HEK293T (cell line): ENCODE results near the gene RNLS.

Source experiments
- CTCF ChIA-PET: fragments of 350-600 bp; formaldehyde crosslinking; extraction: SDS; loops from one replicate; lab custom pipeline; 2021; ENCODE audit warnings: antibody characterized with exemption, inconsistent platforms; lab: Yijun Ruan, JAX
- POLR2A ChIA-PET: fragments of 350-600 bp; formaldehyde crosslinking; extraction: SDS; loops from one replicate; lab custom pipeline; 2020; ENCODE audit warnings: antibody characterized with exemption, inconsistent platforms; lab: Yijun Ruan, JAX
- DNase-seq: peaks from one replicate; pipeline ENCODE4 v3.0.0; 2012; ENCODE audit warnings: mixed read lengths; ENCODE audit errors: extremely low spot score
- ARNT ChIP-seq: fragments of 450-650 bp; IDR thresholded peaks from 2 replicates; pipeline ENCODE4 v1.6.1; 2017; ENCODE audit warnings: mild to moderate bottlenecking
- BHLHE40 ChIP-seq: fragments of 450-650 bp; IDR thresholded peaks from 2 replicates; pipeline ENCODE4 v1.6.1; 2016; ENCODE audit warnings: mild to moderate bottlenecking, moderate library complexity, borderline replicate concordance
- CTBP1 ChIP-seq: fragments of 450-650 bp; IDR thresholded peaks from 2 replicates; pipeline ENCODE4 v1.6.1; 2016; ENCODE audit warnings: borderline replicate concordance
- ELF4 ChIP-seq: fragments of 450-650 bp; IDR thresholded peaks from 2 replicates; pipeline ENCODE4 v1.6.1; 2017; ENCODE audit warnings: antibody characterized with exemption
- FOXA1 ChIP-seq: fragments of 450-650 bp; IDR thresholded peaks from 2 replicates; pipeline ENCODE4 v1.6.1; 2016; ENCODE audit warnings: mild to moderate bottlenecking
- FOXK2 ChIP-seq: fragments of 450-650 bp; IDR thresholded peaks from 2 replicates; pipeline ENCODE4 v1.6.1; 2016; ENCODE audit warnings: mild to moderate bottlenecking
- FOXM1 ChIP-seq: fragments of 450-650 bp; IDR thresholded peaks from 2 replicates; pipeline ENCODE4 v1.6.1; 2017; ENCODE audit warnings: mild to moderate bottlenecking, borderline replicate concordance
- HDGF ChIP-seq: fragments of 450-650 bp; IDR thresholded peaks from 2 replicates; pipeline ENCODE4 v1.6.1; 2017; ENCODE audit warnings: antibody characterized with exemption, borderline replicate concordance
- L3MBTL2 ChIP-seq: fragments of 450-650 bp; conservative IDR thresholded peaks from 2 replicates; pipeline ENCODE4 v1.6.1; 2016; ENCODE audit warnings: mild to moderate bottlenecking
- LEF1 ChIP-seq: fragments of 450-650 bp; IDR thresholded peaks from 2 replicates; pipeline ENCODE4 v1.6.1; 2017; ENCODE audit warnings: mild to moderate bottlenecking, borderline replicate concordance
- NFRKB ChIP-seq: fragments of 450-650 bp; IDR thresholded peaks from 2 replicates; pipeline ENCODE4 v1.6.1; 2016; ENCODE audit warnings: mild to moderate bottlenecking, moderate library complexity
- SP1 ChIP-seq: fragments of 450-650 bp; IDR thresholded peaks from 2 replicates; pipeline ENCODE4 v1.6.1; 2017
- SUZ12 ChIP-seq: fragments of 450-650 bp; IDR thresholded peaks from 2 replicates; pipeline ENCODE4 v1.6.1; 2016; ENCODE audit warnings: mild to moderate bottlenecking
- TARDBP ChIP-seq: fragments of 450-650 bp; IDR thresholded peaks from 2 replicates; pipeline ENCODE4 v1.6.1; 2016
- ZNF384 ChIP-seq: fragments of 450-650 bp; IDR thresholded peaks from 2 replicates; pipeline ENCODE4 v1.6.1; 2016
- TF ChIP-seq, protein P1 (sequence below): fragments of 450-650 bp; IDR thresholded peaks from 2 replicates; pipeline ENCODE4 v1.6.1; 2016

Gene RNLS

DNA sequence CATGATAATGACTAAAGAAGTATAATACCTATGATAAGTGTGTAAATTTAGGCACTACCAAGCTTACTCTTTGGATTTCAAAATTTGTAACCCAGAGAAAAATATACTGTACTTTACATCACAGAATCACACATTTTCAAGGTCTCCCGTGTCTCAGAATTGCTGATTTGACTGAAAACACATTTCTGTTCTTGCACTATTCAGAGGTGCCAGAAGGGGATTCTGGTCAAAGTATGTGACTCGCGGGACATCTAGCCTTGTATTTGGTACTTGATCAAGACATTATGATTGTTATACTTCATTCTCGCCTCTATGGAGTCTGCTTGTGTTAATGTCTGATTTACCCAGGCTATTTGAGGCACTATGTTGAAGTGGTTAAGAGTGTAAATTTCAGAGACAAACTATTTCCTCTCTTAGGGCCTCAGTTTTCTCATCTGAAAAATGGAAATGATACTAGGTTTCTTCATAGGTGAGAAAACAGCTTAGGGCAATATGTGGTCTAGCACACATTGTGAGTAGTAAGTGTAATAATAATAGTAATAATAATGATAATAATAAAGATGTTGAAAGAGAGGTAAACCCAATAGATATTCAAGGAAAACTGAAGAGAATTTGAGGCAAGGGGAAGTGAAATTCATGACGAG, 320.4 kb downstream of the RNLS start:
- no peak for TF ChIP-seq SP1
- no peak for TF ChIP-seq LEF1
- TF ChIP-seq ELF4: no peak
- ChIA-PET POLR2A (no interaction called here), CTCF (no interaction called here)
- DNase-seq: no peak

DNA sequence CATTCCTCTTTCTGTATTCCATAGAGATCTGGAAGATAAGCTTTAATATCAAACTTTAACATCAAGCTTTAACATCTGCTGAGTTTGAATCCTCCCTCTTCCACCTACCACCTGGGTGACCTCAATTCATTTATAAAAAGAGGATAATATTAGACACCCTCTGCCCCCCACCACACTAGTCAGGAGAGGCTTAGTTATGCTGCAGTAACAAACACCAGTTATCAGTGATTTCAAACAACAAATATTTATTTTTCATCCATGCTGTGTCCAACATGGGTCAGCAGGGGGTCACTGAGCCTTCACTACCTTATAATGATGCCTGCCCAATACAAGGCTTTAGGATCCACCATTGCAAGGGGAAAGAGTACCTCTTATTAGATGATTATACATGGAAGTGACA, 322.0 kb downstream of the RNLS start:
- ChIA-PET POLR2A (no interaction called here), CTCF (no interaction called here)
- no peak for TF ChIP-seq NFRKB
- no peak for TF ChIP-seq LEF1
- no peak for TF ChIP-seq BHLHE40
- no peak for TF ChIP-seq FOXA1
- no peak for DNase-seq

DNA sequence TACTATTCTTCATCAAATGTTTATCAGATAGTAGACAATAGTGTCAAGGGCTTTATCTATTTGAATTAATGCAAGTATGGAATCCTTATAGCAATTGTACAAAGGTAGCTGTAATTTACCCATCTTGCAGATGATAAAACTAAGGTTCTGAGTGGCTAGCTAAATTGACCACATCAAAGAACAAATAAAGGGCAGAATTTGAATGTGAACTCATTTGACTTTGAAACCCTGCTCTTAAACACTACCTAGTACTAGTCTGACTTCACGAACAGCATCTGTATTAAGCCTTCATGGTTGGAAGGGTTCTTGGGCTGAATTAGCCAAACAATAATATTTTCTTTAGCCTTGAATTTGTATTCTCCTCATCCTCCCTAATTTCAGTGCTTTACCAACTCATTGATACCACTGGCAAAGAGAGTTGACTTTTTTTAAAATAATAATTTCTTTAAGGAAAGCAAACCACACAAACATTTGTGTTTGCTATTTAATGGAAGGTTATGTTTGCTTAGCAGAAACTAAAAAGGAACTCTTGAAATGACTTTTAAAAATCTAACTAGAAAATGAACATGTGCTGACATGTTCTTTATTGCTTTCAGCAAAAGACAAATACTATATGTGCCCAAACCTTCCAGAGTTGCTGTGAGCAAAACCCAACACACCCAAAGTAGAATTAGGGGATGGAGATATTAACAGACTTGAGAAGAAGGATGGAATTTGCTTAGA, 322.6 kb downstream of the RNLS start:
- POLR2A ChIA-PET: no interaction called here
- TF ChIP-seq FOXM1 (no peak), NFRKB (no peak), LEF1 (no peak), SP1 (no peak), SUZ12 (no peak), HDGF (no peak), ELF4 (no peak), FOXK2 (no peak), FOXA1 (no peak), CTBP1 (no peak), BHLHE40 (no peak), ARNT (no peak), L3MBTL2 (no peak), ZNF384 (no peak), TARDBP (no peak)
- TF ChIP-seq, protein P1, sequence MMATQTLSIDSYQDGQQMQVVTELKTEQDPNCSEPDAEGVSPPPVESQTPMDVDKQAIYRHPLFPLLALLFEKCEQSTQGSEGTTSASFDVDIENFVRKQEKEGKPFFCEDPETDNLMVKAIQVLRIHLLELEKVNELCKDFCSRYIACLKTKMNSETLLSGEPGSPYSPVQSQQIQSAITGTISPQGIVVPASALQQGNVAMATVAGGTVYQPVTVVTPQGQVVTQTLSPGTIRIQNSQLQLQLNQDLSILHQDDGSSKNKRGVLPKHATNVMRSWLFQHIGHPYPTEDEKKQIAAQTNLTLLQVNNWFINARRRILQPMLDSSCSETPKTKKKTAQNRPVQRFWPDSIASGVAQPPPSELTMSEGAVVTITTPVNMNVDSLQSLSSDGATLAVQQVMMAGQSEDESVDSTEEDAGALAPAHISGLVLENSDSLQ: no peak
- no peak for DNase-seq
- CTCF ChIA-PET: no interaction called here

DNA sequence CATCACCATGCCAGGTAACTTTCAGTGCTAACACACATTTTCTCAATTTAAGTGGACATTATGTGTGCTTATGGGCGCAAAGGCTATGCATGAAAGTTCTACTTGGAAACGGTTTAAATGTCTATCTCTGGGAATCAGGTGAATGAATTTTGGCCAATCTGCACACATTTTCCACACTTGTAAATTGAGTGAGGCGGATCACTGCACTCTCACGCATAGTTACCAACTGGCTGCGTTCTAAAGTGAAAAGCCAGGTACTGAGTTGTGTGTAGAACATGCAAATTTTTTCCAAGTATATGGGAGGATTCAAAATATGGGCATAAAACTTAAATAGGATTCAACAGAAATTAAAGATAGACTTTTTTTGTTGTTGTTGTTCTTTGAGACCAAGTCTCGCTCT, 323.7 kb downstream of the RNLS start:
- POLR2A ChIA-PET: no interaction called here
- TF ChIP-seq ELF4 (no peak), TARDBP (no peak), LEF1 (no peak), NFRKB (no peak), SUZ12 (no peak), ARNT (no peak), FOXA1 (no peak), BHLHE40 (no peak), SP1 (no peak), ZNF384 (no peak), L3MBTL2 (no peak), FOXM1 (no peak), HDGF (no peak), CTBP1 (no peak), FOXK2 (no peak)
- TF ChIP-seq, protein P1: no peak
- CTCF ChIA-PET: no interaction called here
- no peak for DNase-seq

DNA sequence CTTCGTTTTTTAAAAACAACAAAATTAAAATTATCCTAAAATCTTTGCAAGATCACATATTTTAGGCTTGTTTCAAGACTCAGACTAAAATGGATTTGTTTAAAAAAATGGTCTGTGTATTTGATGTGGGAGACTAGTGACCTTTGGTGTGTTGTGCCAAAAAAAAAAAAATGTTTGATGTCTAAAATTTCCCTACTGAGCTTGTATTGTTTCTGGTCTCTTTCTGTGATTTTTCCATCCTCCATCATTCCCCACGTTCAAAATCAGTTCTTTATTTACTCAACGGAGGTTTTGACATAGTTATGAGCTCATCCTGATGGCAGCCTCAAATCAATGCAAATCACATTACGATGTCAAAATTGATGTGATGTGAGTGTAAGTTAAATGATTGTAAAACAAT, 326.2 kb downstream of the RNLS start:
- TF ChIP-seq SUZ12: no peak
- TF ChIP-seq L3MBTL2: no peak
- TF ChIP-seq LEF1: no peak
- no peak for TF ChIP-seq ARNT
- no peak for TF ChIP-seq NFRKB
- TF ChIP-seq BHLHE40: no peak
- no peak for TF ChIP-seq CTBP1
- no peak for TF ChIP-seq TARDBP
- no peak for TF ChIP-seq ZNF384
- TF ChIP-seq SP1: no peak
- TF ChIP-seq, protein P1: no peak
- TF ChIP-seq HDGF: no peak
- TF ChIP-seq FOXA1: no peak
- TF ChIP-seq FOXM1: no peak
- no peak for TF ChIP-seq ELF4
- no peak for TF ChIP-seq FOXK2
- ChIA-PET POLR2A (no interaction called here), CTCF (no interaction called here)
- no peak for DNase-seq

DNA sequence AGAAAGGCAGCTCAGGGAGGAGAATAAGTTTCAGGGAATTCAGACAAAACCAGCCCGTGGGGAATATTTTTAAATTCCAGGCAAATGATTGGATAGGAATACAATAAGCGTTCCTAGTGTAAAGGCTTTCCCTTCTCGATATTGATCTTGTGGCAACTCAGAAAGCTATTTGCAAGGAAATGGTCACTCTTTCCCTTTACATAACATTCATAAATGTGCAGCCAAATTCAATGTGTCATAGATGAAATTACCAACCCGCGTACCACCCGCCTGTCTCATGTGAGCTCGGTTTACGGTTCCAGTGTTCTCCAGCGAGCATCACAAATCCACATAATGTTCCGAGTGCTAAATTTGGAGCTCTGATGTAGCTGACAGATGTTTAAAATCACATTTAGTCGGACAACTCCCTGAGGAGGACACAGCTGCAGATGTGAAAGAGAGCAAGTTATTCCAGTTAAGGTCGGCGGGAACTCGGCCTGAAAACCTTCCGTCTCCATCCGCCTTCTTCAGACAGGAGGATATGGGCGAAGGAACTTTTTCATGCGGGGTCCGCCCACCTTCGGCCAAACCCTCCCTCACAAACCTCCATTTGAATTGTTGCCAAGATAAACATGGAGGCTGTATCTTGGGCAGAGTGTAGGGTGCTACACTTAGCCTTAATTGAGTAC, 327.0 kb downstream of the RNLS start:
- TF ChIP-seq, protein P1: no peak
- TF ChIP-seq CTBP1: no peak
- no peak for TF ChIP-seq FOXK2
- TF ChIP-seq L3MBTL2: no peak
- no peak for TF ChIP-seq SUZ12
- TF ChIP-seq FOXA1: no peak
- TF ChIP-seq BHLHE40: no peak
- DNase-seq: no peak
- CTCF ChIA-PET: interaction anchor here (0.6 kb wide), 1 partner anchor 1868 kb away, joined by 4 read pairs; no protein-coding TSS in a partner anchor
- POLR2A ChIA-PET: no interaction called here
